ENCODE data around the gene NLGN3.

- no peak for TF ChIP-seq YY1 (IDR thresholded peaks at IDR 0.05; ENCODE audit: insufficient read depth, insufficient read length)
- no peak for TF ChIP-seq ZNF274 (IDR thresholded peaks at IDR 0.05; ENCODE audit: low read depth, low read length)
- no peak for TF ChIP-seq SUZ12 (IDR thresholded peaks at IDR 0.05; ENCODE audit: extremely low read depth, insufficient read depth, insufficient read length)
Measured at GRCh38 chrX:71098302-71098701, 46.3 kb upstream of the NLGN3 start.
